Nephron progenitor cell (in vitro differentiated cells): ENCODE results near the gene BCOR.

Experiments
- DNase-seq: peaks from one replicate; pipeline ENCODE4 v3.0.0; 2021
- H3K27ac Mint-ChIP-seq: 2 replicates; pipeline ENCODE4 v1.8.0; 2021; ENCODE audit warnings: mild to moderate bottlenecking, moderate library complexity, mixed read lengths
- H3K27me3 Mint-ChIP-seq: 2 replicates; pipeline ENCODE4 v1.8.0; 2021; ENCODE audit warnings: mild to moderate bottlenecking, low read depth, mixed read lengths; ENCODE audit not compliant: poor library complexity
- H3K36me3 Mint-ChIP-seq: 2 replicates; pipeline ENCODE4 v1.8.0; 2021; ENCODE audit warnings: low read depth, mixed read lengths
- H3K4me1 Mint-ChIP-seq: 2 replicates; pipeline ENCODE4 v1.8.0; 2021; ENCODE audit warnings: mixed read lengths
- H3K4me3 Mint-ChIP-seq: 2 replicates; pipeline ENCODE4 v1.8.0; 2021; ENCODE audit warnings: mild to moderate bottlenecking, moderate library complexity, mixed read lengths
- H3K9me3 Mint-ChIP-seq: 2 replicates; pipeline ENCODE4 v1.8.0; 2021; ENCODE audit warnings: mild to moderate bottlenecking, moderate library complexity, mixed read lengths
- CTCF ChIP-seq: fragments of 200-600 bp; sonication (generic); IDR thresholded peaks from 2 replicates; pipeline ENCODE4 v1.5.0; 2021; ENCODE audit warnings: antibody characterized with exemption

BCOR gene

GRCh38 chrX:40018041-40018440 lies 79.7 kb downstream of the BCOR start:
- DNase-seq, result no peak
- H3K4me1 Mint-ChIP-seq, result no peaks in the 10 kb centered on the region
- H3K9me3 Mint-ChIP-seq, result peaks cover 28% of the 10 kb centered on the region
- peaks cover 7% of the 10 kb centered on the region for H3K27me3 Mint-ChIP-seq
- no peak overlapping the region for H3K27ac Mint-ChIP-seq
- H3K36me3 Mint-ChIP-seq, result no peaks in the 10 kb centered on the region
- no peak for TF ChIP-seq CTCF
- H3K4me3 Mint-ChIP-seq, result no peak overlapping the region

- H3K27ac Mint-ChIP-seq, result no peak overlapping the region
- peaks cover 23% of the 10 kb centered on the region for H3K9me3 Mint-ChIP-seq
- peaks cover 15% of the 10 kb centered on the region for H3K27me3 Mint-ChIP-seq
- TF ChIP-seq CTCF, result no peak
- H3K4me3 Mint-ChIP-seq, result no peak overlapping the region
- no peak for DNase-seq
- H3K36me3 Mint-ChIP-seq, result no peaks in the 10 kb centered on the region
- H3K4me1 Mint-ChIP-seq, result peaks cover 8% of the 10 kb centered on the region
Observed at GRCh38 chrX:40016749-40017148, 81.0 kb downstream of the BCOR start.

GRCh38 chrX:40015693-40016092 lies 82.1 kb downstream of the BCOR start:
- Mint-ChIP-seq H3K4me1 (peaks cover 17% of the 10 kb centered on the region), H3K9me3 (peaks cover 21% of the 10 kb centered on the region), H3K27ac (no peak overlapping the region), H3K4me3 (peak overlapping the region; percentile 57), H3K27me3 (peaks cover 22% of the 10 kb centered on the region), H3K36me3 (no peaks in the 10 kb centered on the region)
- DNase-seq, result no peak
- TF ChIP-seq CTCF, result no peak

- Mint-ChIP-seq H3K9me3 (peaks cover 21% of the 10 kb centered on the region), H3K27me3 (peaks cover 32% of the 10 kb centered on the region), H3K36me3 (no peaks in the 10 kb centered on the region), H3K4me1 (peaks cover 36% of the 10 kb centered on the region), H3K4me3 (peak overlapping the region; percentile 77), H3K27ac (no peak overlapping the region)
- peak; percentile 66 for DNase-seq
- no peak for TF ChIP-seq CTCF
Observed at GRCh38 chrX:40013266-40014195, 84.2 kb downstream of the BCOR start.

- H3K9me3 Mint-ChIP-seq, result peaks cover 23% of the 10 kb centered on the region
- no peaks in the 10 kb centered on the region for H3K36me3 Mint-ChIP-seq
- H3K4me3 Mint-ChIP-seq, result peak overlapping the region; percentile 77
- H3K27me3 Mint-ChIP-seq, result peaks cover 38% of the 10 kb centered on the region
- H3K27ac Mint-ChIP-seq, result no peak overlapping the region
- TF ChIP-seq CTCF, result no peak
- DNase-seq, result peak; percentile 57
- H3K4me1 Mint-ChIP-seq, result peaks cover 42% of the 10 kb centered on the region
Observed at GRCh38 chrX:40012868-40013265, 84.9 kb downstream of the BCOR start.
